ENCODE data around the gene CITED2. TPM values are rescaled to one million over a fixed set of nuclear protein-coding genes. Genes with fewer than 3 reads are reported as not detected.

Gene CITED2
- total RNA-seq, 1 donor from 2014 or later: 222 TPM

- Mint-ChIP-seq H3K27ac (peak overlapping the region; percentile 3), H3K36me3 (no peaks in the 10 kb centered on the region), H3K4me3 (no peak overlapping the region), H3K4me1 (no peaks in the 10 kb centered on the region), H3K9me3 (no peaks in the 10 kb centered on the region), H3K27me3 (ENCODE audit: insufficient read depth, low read depth) (no peaks in the 10 kb centered on the region)
- H3K36me3 ChIP-seq: no peaks in the 10 kb centered on the region
- no peak overlapping the region for H2AFZ ChIP-seq (replicated peaks)
- H3K9ac ChIP-seq: no peak overlapping the region
- TF ChIP-seq CTCF (IDR thresholded peaks at IDR 0.05): no peak
- no peak for TF ChIP-seq EZH2phosphoT487 (IDR thresholded peaks at IDR 0.05)
- no peak for TF ChIP-seq EZH2 (IDR thresholded peaks at IDR 0.05)
- peaks cover 4% of the 10 kb centered on the region for H3K4me1 ChIP-seq
- H3K27ac ChIP-seq: no peak overlapping the region
- DNase-seq (ENCODE audit: low spot score): no peak
- no peaks in the 10 kb centered on the region for H3K79me2 ChIP-seq (ENCODE audit: low read depth)
- no peak overlapping the region for H3K4me2 ChIP-seq
- no peaks in the 10 kb centered on the region for H3K27me3 ChIP-seq
- no peaks in the 10 kb centered on the region for H3K9me3 ChIP-seq (ENCODE audit: low read depth)
- no peaks in the 10 kb centered on the region for H4K20me1 ChIP-seq (ENCODE audit: low read depth)
- no peak overlapping the region for H3K4me3 ChIP-seq
- H3F3A ChIP-seq (ENCODE audit: low read depth): peaks cover under 1% of the 10 kb centered on the region
Measured at GRCh38 chr6:139361211-139361610, 13.2 kb downstream of the CITED2 start.

GRCh38 chr6:139356924-139357323 lies 17.5 kb downstream of the CITED2 start:
- Histone ChIP-seq H3K4me1 (no peaks in the 10 kb centered on the region), H3K27ac (no peak overlapping the region), H2AFZ (replicated peaks) (no peak overlapping the region), H3K9ac (no peak overlapping the region), H3K79me2 (ENCODE audit: low read depth) (no peaks in the 10 kb centered on the region), H4K20me1 (ENCODE audit: low read depth) (no peaks in the 10 kb centered on the region), H3F3A (ENCODE audit: low read depth) (no peaks in the 10 kb centered on the region), H3K4me3 (no peak overlapping the region), H3K36me3 (no peaks in the 10 kb centered on the region), H3K9me3 (ENCODE audit: low read depth) (no peaks in the 10 kb centered on the region), H3K27me3 (no peaks in the 10 kb centered on the region), H3K4me2 (no peak overlapping the region)
- DNase-seq (ENCODE audit: low spot score): no peak
- Mint-ChIP-seq H3K4me1 (no peaks in the 10 kb centered on the region), H3K9me3 (no peaks in the 10 kb centered on the region), H3K4me3 (no peak overlapping the region), H3K36me3 (no peaks in the 10 kb centered on the region), H3K27ac (no peak overlapping the region), H3K27me3 (ENCODE audit: insufficient read depth, low read depth) (no peaks in the 10 kb centered on the region)
- TF ChIP-seq EZH2 (IDR thresholded peaks at IDR 0.05): no peak
- no peak for TF ChIP-seq CTCF (IDR thresholded peaks at IDR 0.05)
- no peak for TF ChIP-seq EZH2phosphoT487 (IDR thresholded peaks at IDR 0.05)

GRCh38 chr6:139355777-139356445 lies 18.5 kb downstream of the CITED2 start:
- H3K27me3 ChIP-seq: no peaks in the 10 kb centered on the region
- H2AFZ ChIP-seq (replicated peaks): no peak overlapping the region
- Mint-ChIP-seq H3K27me3 (ENCODE audit: insufficient read depth, low read depth) (peaks cover under 1% of the 10 kb centered on the region), H3K4me1 (no peaks in the 10 kb centered on the region), H3K36me3 (no peaks in the 10 kb centered on the region), H3K27ac (no peak overlapping the region), H3K4me3 (no peak overlapping the region), H3K9me3 (no peaks in the 10 kb centered on the region)
- H3F3A ChIP-seq (ENCODE audit: low read depth): no peaks in the 10 kb centered on the region
- H3K79me2 ChIP-seq (ENCODE audit: low read depth): no peaks in the 10 kb centered on the region
- H3K9me3 ChIP-seq (ENCODE audit: low read depth): no peaks in the 10 kb centered on the region
- H3K9ac ChIP-seq: no peak overlapping the region
- no peak overlapping the region for H3K27ac ChIP-seq
- no peaks in the 10 kb centered on the region for H3K4me1 ChIP-seq
- no peak for TF ChIP-seq EZH2phosphoT487 (IDR thresholded peaks at IDR 0.05)
- TF ChIP-seq CTCF (IDR thresholded peaks at IDR 0.05): no peak
- no peak for TF ChIP-seq EZH2 (IDR thresholded peaks at IDR 0.05)
- no peaks in the 10 kb centered on the region for H3K36me3 ChIP-seq
- H3K4me2 ChIP-seq: no peak overlapping the region
- DNase-seq (ENCODE audit: low spot score): no peak
- H4K20me1 ChIP-seq (ENCODE audit: low read depth): no peaks in the 10 kb centered on the region
- H3K4me3 ChIP-seq: no peak overlapping the region

Measured in neural progenitor cell (in vitro differentiated cells).